Caco-2 (cell line): Measurements from ENCODE around the gene SLC16A3. TPM values are rescaled to one million over a fixed set of nuclear protein-coding genes. Genes with fewer than 3 reads are reported as not detected.
"Not testable (repeated sequence)": the region's sequence is repeated elsewhere in the genome, so short reads cannot be mapped to it uniquely, and the experiment has no call there.

Experiments
- BruUV-seq: library from RNA; stranded (reverse); fragments of 400-500 nt; replicated peaks from 2 replicates; lab custom pipeline; 2021; lab: Mats Ljungman, UMichigan
- CTCF ChIA-PET: fragments of 300-600 bp; sonication (Branson Sonifier 250); formaldehyde crosslinking; loops from one replicate; lab custom pipeline; 2022; ENCODE audit warnings: antibody characterized with exemption; lab: Charles Lee
- POLR2A ChIA-PET: fragments of 300-600 bp; sonication (Branson Sonifier 250); formaldehyde crosslinking; loops from one replicate; lab custom pipeline; 2022; ENCODE audit warnings: antibody characterized with exemption; lab: Charles Lee
- DNase-seq, 2 experiments: peaks; one replicate each; pipeline versions ENCODE4 v3.0.0 to v3.0.0-alpha.2; 2020 to 2022
- H3K27me3 ChIP-seq: replicated peaks from 2 replicates; pipeline ENCODE4 v1.6.0; 2011; ENCODE audit warnings: low read length; ENCODE audit not compliant: control insufficient read depth, insufficient read depth
- H3K36me3 ChIP-seq: 2 replicates; pipeline ENCODE4 v1.5.1; 2011; ENCODE audit warnings: low read length; ENCODE audit not compliant: control insufficient read depth, insufficient read depth
- H3K4me1 ChIP-seq: fragments of 250-450 bp; sonication (Bioruptor Pico); 2 replicates; pipeline ENCODE4 v1.5.1; 2020; ENCODE audit warnings: mild to moderate bottlenecking
- H3K4me3 ChIP-seq: 2 replicates; pipeline ENCODE4 v1.5.1; 2011; ENCODE audit warnings: low read depth, mild to moderate bottlenecking, control low read depth, low read length
- H3K9me3 ChIP-seq: fragments of 250-450 bp; sonication (Bioruptor Pico); 2 replicates; pipeline ENCODE4 v1.5.1; 2020; ENCODE audit warnings: mild to moderate bottlenecking, moderate library complexity
- H3K27ac Mint-ChIP-seq: one replicate; pipeline ENCODE4 v1.8.0; 2022; ENCODE audit warnings: mixed read lengths; ENCODE audit not compliant: unreplicated experiment
- H3K27me3 Mint-ChIP-seq: one replicate; pipeline ENCODE4 v1.8.0; 2022; ENCODE audit warnings: mixed read lengths; ENCODE audit not compliant: insufficient read depth, unreplicated experiment
- H3K36me3 Mint-ChIP-seq: one replicate; pipeline ENCODE4 v1.8.0; 2022; ENCODE audit warnings: mild to moderate bottlenecking, mixed read lengths; ENCODE audit not compliant: insufficient read depth, unreplicated experiment
- H3K4me1 Mint-ChIP-seq: one replicate; pipeline ENCODE4 v1.8.0; 2022; ENCODE audit warnings: low read depth, mixed read lengths; ENCODE audit not compliant: unreplicated experiment
- H3K4me3 Mint-ChIP-seq: one replicate; pipeline ENCODE4 v1.8.0; 2022; ENCODE audit warnings: mild to moderate bottlenecking, moderate library complexity, mixed read lengths; ENCODE audit not compliant: unreplicated experiment
- H3K9me3 Mint-ChIP-seq: one replicate; pipeline ENCODE4 v1.8.0; 2022; ENCODE audit warnings: mixed read lengths; ENCODE audit not compliant: unreplicated experiment
- intact Hi-C: fragments of 100-400 bp; cut with micrococcal nuclease; formaldehyde crosslinking; loops from one replicate; pipeline ENCODE4 v1.10.0; 2022; ENCODE audit not compliant: unreplicated experiment
- total RNA-seq: library from RNA; stranded (reverse); gene quantifications from 2 replicates; pipeline ENCODE4 v1.2.3, GENCODE V29; 2022
- TF ChIP-seq, protein P1 (sequence below), 2 experiments: fragments of 200-600 bp in 1 of 2; IDR thresholded peaks; 1 replicate in 1 of 2; 2 replicates in 1 of 2; pipeline versions ENCODE4 v1.5.1 to v1.8.0; 2011 to 2022; ENCODE audit warnings: antibody characterized with exemption in 1 of 2, control low read depth in 1 of 2, inconsistent platforms in 1 of 2, low read depth in 1 of 2, low read length in 1 of 2, mild to moderate bottlenecking in 1 of 2, moderate library complexity in 1 of 2; ENCODE audit not compliant: insufficient read depth in 1 of 2, severe bottlenecking in 1 of 2, unreplicated experiment in 1 of 2

The SLC16A3 gene
- total RNA-seq, 1 experiment from 2014 or later, result 13.1 TPM

DNA sequence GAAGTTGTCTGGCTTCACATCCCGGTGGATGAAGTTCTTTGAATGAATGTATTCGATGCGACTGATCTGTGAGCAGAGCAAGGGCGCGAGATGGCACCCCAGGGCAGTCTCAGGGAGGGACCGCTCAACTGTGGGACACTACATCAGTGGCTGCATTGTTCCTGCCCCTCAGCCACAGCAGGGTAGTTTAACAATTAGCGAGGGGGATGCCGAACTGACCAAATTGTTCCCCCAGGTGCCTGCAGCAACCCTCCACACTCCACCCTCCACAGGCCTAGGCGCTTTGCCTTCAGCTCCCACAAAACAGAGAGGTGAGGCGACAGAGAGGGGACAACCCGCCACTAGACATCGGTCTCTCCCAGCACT, 24.3 kb downstream of the SLC16A3 start:
- Histone ChIP-seq H3K4me1 (no peaks in the 10 kb centered on the region), H3K36me3 (peaks cover 21% of the 10 kb centered on the region), H3K9me3 (no peaks in the 10 kb centered on the region; the same call in 1 of the 2 replicates), H3K27me3 (no peaks in the 10 kb centered on the region), H3K4me3 (no peak overlapping the region)
- no peak overlapping the region for H3K27ac Mint-ChIP-seq
- H3K4me3 Mint-ChIP-seq, result no peak overlapping the region
- H3K9me3 Mint-ChIP-seq, result no peaks in the 10 kb centered on the region
- ChIA-PET CTCF (no interaction called here), POLR2A (no interaction called here)
- no peak for DNase-seq
- H3K36me3 Mint-ChIP-seq, result peaks cover 85% of the 10 kb centered on the region
- no TSS peak for BruUV-seq
- no peaks in the 10 kb centered on the region for H3K27me3 Mint-ChIP-seq
- peaks cover 6% of the 10 kb centered on the region for H3K4me1 Mint-ChIP-seq
- intact Hi-C loops, result no loop called here
- TF ChIP-seq, protein P1, sequence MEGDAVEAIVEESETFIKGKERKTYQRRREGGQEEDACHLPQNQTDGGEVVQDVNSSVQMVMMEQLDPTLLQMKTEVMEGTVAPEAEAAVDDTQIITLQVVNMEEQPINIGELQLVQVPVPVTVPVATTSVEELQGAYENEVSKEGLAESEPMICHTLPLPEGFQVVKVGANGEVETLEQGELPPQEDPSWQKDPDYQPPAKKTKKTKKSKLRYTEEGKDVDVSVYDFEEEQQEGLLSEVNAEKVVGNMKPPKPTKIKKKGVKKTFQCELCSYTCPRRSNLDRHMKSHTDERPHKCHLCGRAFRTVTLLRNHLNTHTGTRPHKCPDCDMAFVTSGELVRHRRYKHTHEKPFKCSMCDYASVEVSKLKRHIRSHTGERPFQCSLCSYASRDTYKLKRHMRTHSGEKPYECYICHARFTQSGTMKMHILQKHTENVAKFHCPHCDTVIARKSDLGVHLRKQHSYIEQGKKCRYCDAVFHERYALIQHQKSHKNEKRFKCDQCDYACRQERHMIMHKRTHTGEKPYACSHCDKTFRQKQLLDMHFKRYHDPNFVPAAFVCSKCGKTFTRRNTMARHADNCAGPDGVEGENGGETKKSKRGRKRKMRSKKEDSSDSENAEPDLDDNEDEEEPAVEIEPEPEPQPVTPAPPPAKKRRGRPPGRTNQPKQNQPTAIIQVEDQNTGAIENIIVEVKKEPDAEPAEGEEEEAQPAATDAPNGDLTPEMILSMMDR (IDR thresholded peaks at IDR 0.05; ENCODE audit: insufficient read depth in 1 of 2, low read depth in 1 of 2, low read length in 1 of 2, severe bottlenecking in 1 of 2, unreplicated experiment in 1 of 2), result no peak

DNA sequence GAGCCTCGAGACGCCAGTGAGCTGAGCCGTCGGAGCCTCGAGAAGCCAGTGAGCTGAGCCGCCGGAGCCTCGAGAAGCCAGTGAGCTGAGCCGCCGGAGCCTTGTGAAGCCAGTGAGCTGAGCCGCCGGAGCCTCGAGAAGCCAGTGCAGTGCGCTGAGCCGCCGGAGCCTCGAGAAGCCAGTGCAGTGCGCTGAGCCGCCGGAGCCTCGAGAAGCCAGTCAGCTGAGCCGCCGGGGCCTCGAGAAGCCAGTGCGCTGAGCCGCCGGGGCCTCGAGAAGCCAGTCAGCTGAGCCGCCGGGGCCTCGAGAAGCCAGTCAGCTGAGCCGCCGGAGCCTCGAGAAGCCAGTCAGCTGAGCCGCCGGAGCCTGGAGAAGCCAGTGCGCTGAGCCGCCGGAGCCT, 25.3 kb downstream of the SLC16A3 start:
- H3K9me3 ChIP-seq, H3K27me3 ChIP-seq, H3K4me1 ChIP-seq, H3K9me3 Mint-ChIP-seq, H3K4me3 ChIP-seq, DNase-seq, intact Hi-C loops, H3K4me3 Mint-ChIP-seq, H3K4me1 Mint-ChIP-seq, BruUV-seq, POLR2A ChIA-PET, H3K27ac Mint-ChIP-seq, H3K27me3 Mint-ChIP-seq: not testable (repeated sequence)
- CTCF ChIA-PET, result interaction anchor here (0.7 kb wide), 2 partner anchors 14 to 16 kb away, joined by 3 to 5 read pairs; no protein-coding TSS in a partner anchor
- peaks cover 85% of the 10 kb centered on the region for H3K36me3 Mint-ChIP-seq
- H3K36me3 ChIP-seq, result peaks cover 19% of the 10 kb centered on the region

DNA sequence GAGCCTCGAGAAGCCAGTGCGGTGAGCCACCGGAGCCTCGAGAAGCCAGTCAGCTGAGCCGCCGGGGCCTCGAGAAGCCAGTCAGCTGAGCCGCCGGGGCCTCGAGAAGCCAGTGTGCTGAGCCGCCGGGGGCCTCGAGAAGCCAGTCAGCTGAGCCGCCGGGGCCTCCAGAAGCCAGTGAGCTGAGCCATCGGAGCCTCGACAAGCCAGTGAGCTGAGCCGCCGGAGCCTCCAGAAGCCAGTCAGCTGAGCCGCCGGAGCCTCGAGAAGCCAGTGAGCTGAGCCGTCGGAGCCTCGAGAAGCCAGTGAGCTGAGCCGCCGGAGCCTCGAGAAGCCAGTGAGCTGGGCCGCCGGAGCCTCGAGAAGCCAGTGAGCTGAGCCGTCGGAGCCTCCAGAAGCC, 25.9 kb downstream of the SLC16A3 start:
- POLR2A ChIA-PET, DNase-seq, H3K4me1 ChIP-seq, H3K27ac Mint-ChIP-seq, H3K27me3 Mint-ChIP-seq, intact Hi-C loops, H3K27me3 ChIP-seq, H3K4me3 Mint-ChIP-seq, BruUV-seq, H3K4me3 ChIP-seq, H3K4me1 Mint-ChIP-seq, H3K9me3 ChIP-seq, CTCF ChIA-PET, H3K9me3 Mint-ChIP-seq: not testable (repeated sequence)
- peaks cover 86% of the 10 kb centered on the region for H3K36me3 Mint-ChIP-seq
- peaks cover 18% of the 10 kb centered on the region for H3K36me3 ChIP-seq

DNA sequence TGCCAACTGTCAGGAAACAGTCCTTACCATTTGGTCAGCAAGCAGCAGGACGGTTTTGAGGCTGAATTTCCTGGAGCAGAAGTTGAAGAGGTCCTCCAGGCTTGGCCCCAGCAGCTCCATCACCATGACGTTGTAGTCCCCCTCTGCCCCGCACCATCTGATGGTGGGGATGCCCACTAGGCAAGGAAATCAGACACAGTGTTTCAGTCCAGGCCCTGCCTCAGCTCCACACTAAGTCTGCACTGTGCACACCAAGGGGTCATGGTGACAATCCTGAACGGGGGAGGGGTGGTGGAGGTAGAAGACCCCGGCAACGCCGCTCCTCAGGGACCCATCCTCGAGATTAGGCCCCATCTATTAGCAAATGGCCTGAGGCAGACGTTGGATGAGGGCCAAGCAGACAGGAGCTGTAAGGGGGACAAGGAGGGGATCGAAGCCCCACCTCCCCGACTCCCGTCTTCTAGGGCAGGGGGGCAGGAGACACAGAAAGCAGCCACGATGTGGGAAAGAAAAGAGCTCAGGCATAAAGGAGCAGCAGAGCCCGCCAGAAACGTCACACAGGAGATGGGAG, 26.6 kb downstream of the SLC16A3 start:
- no peak for DNase-seq
- no peaks in the 10 kb centered on the region for H3K9me3 Mint-ChIP-seq
- TF ChIP-seq, protein P1 (IDR thresholded peaks at IDR 0.05; ENCODE audit: insufficient read depth in 1 of 2, low read depth in 1 of 2, low read length in 1 of 2, severe bottlenecking in 1 of 2, unreplicated experiment in 1 of 2), result no peak
- no peaks in the 10 kb centered on the region for H3K27me3 Mint-ChIP-seq
- Histone ChIP-seq H3K4me3 (no peak overlapping the region), H3K27me3 (no peaks in the 10 kb centered on the region), H3K36me3 (peaks cover 19% of the 10 kb centered on the region), H3K4me1 (no peaks in the 10 kb centered on the region), H3K9me3 (no peaks in the 10 kb centered on the region; the same call in 1 of the 2 replicates)
- no peak overlapping the region for H3K27ac Mint-ChIP-seq
- peaks cover 6% of the 10 kb centered on the region for H3K4me1 Mint-ChIP-seq
- POLR2A ChIA-PET, result no interaction called here
- H3K4me3 Mint-ChIP-seq, result no peak overlapping the region
- CTCF ChIA-PET, result interaction anchor here (0.6 kb wide), 1 partner anchor 37 kb away, joined by 3 read pairs; no protein-coding TSS in a partner anchor
- intact Hi-C loops, result no loop called here
- H3K36me3 Mint-ChIP-seq, result peaks cover 86% of the 10 kb centered on the region
- no TSS peak for BruUV-seq
